NCI-H446 treated with DMSO at 0.1 percent for 48 hours (cell line): ENCODE measurements around the gene CATSPER3.

Source experiments
- DNase-seq: peaks from one replicate; lab custom pipeline; 2025; lab: John Stamatoyannopoulos, UW

Gene CATSPER3

DNA sequence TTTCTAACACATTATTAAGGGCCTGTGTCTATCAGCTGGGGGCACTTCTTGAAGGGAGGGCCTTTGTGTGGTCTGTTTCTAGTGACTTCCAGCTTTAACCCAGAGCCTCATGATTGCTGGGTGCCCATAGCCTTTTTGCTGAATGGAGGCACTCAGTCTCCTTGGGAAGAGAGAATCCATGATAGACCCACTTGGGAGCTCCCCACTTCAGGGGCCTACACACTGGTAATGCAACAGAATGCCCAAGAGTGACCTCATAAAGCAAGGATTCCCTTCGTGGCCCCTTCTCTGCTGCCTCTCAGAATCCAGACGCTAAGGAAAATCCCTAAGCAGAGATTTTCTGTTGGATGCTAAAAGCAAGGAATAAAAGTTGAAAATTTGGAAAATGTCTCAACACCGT is at the start of gene CATSPER3:
CATSPER3 (plus strand) TSS at position 301 of the 400 bp plus-strand sequence; CDS start at position 386, 85 bp downstream.
- DNase-seq: no peak

DNA sequence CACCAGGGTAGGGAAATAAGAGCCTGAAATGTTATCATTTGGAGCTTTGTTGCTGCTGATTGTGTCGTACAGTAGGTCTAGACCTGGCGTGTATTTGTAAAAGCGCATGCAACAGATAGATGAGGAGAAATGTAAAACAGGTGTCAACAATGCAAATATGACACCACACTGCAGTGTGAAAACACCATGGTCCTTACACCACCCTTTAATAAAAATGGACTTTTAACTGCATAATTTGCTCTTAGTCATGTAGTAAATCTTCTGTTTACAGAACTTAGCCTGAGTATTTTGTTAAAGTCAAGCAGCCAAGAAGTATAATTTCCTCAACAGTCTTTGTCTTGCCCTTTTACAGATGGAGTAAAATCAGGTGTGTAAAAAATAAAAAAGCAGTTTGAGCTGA is 48.8 kb upstream of the CATSPER3 start:
- DNase-seq: no peak

DNA sequence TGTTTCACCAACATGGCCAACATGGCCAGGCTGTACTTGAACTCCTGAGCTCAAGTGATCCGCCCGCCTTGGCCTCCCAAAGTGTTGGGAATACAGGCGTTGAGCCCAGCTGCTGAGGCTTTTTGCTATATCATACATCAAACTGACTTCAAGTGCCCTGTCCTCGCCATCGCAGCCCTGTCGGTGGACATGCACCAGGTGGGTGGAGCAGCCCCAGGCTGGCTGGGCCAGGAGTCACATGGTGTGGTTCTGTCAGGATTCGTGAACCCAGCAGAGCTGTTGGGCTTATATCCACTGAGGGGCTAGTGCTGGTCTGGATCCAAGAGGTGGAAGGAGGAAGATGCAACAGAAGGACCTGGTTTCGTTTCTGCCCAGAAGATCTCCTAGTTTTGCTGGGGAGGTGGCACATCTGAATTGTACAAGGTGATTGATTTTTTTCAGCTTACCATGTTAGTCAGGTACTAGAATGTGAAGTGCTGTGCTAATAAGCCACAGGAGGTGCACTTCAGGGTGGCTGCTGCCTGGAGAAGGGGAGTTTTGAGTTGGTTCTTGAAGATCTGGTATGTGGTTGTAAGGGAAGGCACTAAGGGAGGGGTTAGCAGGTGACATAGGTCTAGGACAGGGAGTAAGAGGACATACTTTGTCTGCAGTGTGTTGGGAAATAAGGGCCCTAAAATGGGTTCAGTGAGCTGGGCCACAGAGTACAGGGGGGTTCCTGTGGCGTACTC is 46.7 kb upstream of the CATSPER3 start:
- DNase-seq: no peak

DNA sequence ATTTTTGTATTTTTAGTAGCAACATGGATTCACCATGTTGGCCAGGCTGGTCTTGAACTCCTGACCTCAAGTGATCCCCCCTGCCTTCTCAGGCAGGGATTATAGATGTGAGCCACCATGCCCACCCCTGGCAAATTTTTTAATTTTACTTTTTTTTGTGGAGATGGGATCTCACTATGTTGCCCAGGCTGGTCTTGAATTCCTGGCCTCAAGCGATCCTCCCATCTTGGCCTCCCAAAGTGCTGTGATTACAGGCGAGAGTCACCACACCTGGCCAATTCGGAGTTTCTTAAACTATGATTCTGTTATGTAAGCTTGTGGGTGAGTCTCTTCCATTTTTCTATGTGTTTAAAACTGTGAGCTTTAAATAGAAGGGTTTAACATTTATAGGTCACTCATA is 35.2 kb upstream of the CATSPER3 start:
- no peak for DNase-seq

DNA sequence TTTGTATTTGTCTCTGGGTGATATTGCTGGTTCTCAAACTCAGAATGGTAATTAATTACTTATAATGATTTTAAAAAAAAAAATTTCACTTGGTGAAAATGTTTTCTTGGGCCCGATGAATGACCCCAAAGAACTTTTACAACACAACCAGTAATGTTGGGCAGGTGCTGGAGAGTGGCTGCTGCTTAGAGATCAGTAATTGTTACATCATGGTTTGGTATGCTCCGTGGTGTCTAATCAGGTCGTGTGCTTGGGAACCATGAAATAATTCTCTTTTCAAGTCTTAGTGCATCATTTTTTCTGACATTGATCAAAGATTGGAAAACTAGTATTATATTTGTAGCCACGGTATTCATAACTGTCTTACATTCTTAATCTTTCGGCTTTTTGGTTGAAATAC is 33.5 kb upstream of the CATSPER3 start:
- DNase-seq: no peak

DNA sequence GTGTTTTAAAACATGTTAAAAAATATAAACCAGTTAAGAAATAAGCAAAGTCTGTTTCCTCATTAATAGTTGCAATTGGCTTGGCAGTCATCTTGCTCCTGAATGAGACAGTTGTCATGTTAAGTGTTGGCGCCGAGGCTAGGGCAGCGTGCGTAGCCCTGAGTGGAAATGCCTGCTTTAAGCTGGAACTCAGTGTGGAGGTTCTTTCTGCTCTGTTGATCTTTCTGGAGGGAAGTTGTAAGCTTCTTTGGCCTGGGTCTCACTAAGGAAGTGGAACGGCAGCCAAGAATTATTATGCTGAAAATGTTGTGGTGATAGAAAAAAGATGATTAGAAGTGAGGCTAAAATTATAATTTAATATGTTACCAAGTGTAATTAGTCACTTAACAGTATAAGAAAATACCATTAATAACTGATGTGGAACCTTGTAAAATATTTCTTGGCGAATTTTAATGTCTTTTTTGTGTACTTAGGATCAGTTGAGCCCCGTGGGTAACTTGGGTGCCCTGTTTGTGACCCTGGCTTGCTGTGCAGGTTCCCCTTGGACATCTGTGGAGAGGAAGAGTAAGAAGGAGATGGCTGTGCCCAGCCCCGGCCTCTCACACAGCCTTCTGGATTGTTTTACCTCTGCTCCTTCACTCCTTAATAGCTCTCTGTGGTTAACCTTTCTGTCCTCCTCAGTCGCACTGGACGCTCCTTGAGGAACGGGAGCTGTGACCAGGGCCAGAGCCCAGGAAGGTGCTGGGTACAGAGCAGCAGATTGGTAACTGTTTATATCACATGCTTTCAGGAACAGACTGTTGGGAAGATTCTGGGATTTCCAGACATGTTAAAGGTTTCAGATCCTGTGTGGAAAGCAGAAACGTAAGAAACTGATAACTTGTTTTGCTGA is 31.8 kb upstream of the CATSPER3 start:
- no peak for DNase-seq

DNA sequence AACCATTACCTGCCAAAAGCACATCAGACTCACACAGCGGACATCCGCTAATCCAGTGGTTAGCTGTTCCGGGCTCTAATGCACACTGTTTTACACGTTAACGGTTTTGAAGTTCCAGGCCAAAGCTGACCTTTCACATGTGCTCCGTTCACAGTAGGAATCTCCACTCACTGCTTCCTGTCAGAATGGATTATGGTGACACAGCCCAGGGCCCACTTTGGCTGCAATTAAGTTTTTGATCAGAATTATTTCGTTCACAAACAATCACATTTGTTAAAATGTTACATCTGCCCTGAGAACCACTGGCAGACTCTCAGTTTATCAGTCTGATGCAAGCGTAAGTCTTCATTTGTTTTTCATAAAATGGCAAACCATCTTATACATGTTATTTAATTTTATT is 30.2 kb upstream of the CATSPER3 start:
- DNase-seq: no peak

DNA sequence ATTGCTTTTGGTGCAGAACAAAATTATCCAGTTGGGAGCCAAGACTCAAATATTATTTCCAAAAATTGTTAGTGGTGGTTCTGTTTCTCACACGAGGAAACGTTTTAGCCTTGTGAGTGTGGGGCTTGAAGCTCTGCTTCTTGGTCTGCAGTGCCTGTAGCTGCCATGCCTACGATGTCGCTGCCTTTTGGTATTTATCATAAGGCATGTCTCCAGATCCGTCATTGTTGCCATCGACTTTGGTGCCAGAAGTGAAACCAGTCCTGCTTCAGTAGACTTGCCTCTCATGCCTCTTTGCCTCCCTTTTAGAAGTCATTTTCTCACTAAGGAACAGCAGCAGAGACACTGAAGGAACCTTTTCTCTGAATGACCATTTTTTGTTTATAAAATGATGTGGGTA is 29.7 kb upstream of the CATSPER3 start:
- no peak for DNase-seq

DNA sequence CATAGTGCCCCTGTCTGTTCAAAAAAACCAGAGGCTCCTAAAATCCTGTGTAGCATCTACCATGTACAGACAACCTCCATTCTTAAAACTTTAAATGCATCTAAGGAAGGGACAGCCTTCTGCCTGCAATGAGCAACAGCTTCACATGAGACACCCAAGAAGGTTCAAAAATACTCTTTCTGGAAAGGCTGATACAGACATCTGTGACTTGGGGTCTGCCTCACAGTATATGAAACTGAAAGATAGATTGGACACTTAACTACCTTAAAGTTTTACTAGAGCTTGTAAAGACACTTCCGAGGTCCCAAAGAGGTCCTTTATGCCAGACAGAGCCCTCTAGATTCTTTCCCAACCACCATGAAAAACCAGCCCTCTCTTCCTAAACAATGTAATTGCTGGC is 28.2 kb upstream of the CATSPER3 start:
- DNase-seq: no peak

DNA sequence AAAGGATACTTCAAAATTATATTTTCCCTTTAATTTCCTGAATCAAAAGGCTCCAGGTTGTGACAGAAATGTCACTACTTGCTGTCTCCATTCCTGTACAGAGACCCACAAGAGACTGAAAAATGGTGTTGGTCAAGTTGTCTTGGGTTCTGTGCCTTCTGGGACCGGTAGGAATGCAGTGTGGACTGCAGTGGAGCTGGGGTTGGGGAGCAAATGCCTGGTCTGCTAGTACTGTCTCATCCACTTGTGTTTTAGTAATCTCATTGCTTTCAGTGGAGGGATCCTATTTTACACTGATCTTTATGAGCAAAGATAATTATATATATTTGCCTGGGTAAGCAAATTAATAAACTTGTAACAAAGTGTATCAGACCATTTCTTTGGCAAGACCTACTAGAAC is 24.2 kb upstream of the CATSPER3 start:
- no peak for DNase-seq

DNA sequence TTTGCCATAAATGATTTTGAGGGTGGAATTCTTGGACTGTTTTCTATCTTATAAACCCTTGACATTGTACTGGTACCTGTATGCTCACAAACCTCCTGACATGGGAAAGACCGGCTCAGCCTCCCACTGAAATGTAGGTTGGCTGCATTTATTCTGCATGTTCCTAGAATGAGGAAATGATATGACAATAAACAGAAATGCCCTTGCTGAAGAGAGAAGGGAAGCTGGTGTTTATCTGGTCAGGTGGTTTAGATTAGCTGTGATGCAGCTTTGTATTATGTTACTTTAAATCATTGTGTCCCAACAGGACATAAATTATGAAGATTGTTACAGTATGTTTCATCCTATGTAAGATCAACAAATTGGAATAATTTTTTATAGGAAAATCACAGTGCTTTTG is 23.1 kb upstream of the CATSPER3 start:
- DNase-seq: no peak

DNA sequence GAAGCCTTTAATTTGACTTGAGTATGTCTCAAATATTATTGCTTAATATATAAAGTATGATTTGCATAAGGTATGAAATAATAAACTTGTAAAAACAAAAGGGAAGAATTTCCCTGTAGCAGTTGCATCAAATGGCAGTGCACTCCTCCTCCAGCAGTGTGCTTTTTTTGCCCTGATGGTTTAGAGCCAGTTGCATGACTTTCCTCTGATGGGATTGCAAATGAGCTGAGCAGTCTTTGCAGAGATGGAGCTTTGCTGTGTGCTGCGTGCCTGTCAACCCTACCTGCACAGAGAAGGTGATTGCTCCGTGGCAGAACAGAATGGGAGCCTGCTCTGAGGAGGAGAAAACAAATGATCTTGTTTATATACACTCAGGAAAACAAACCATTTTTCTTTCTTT is 22.7 kb upstream of the CATSPER3 start:
- DNase-seq: no peak

DNA sequence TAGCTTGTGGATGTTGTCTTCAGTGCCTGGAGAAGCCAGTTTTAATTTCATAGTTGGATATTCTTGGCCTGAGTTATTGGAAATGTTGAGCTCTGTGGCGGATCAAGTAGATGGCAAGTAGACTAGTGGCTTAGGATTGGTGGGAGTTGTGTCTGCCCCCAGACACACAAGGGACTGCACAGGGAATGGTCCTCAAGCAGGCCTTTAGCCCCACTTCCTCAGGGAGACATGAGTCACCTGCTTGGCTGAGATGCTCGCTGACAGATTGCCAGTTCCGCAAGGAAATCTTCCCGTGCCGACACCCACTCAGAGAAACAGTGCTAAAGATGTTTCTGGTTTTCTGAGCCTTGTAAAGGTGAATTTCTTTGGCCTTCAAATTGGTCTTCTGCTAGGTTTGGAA is 18.8 kb upstream of the CATSPER3 start:
- DNase-seq: no peak

DNA sequence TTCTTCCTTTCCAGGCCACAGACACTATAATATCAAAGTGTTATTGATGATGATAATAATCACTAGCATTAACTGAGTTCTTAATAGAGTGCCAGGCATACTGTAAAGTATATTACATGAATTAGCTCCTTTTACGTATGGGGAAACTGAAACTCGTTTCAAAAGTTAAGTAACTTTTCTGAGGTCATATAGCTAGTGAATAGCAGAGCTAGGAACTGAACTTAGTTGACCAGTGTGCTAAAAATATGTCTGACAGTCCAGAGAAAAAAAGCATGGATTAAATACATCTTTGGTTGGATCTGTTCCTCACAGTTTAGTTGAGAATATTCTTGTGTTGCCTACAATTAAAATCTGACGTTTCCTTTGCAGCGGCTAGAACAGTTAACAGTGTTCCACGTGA is 18.4 kb upstream of the CATSPER3 start:
- no peak for DNase-seq

DNA sequence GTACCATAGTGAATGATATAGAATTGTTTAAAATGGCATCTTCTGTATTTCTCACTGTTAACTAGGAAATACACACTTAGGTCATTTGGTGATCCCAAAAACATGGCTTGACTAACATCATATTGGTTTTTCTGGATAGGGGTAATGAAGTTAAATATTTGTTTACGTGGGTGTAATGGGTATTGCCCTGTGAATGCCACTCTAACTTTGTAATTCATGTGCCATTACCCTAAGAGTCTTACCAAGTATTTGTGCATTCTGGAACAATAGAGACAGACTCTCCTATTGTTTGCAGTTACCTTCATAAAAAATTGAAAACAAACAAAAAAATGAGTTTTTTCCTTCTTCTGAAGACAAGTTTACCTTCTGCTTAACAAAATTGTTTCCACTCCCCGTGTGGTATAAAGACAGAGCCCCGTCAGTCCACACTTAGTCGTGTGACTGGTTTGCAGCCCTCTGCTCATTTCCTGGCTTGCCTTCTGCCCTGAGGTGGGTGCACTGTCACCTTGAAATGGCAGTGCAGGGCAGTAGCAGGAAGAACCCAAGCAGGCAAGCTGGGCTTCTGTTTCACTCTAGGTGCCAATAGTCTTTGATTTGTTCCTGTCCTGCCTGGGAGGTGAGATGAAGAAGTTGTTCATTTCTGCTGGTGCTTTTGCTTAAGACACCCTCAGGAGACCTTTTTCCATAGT is 9.6 kb upstream of the CATSPER3 start:
- DNase-seq: no peak

DNA sequence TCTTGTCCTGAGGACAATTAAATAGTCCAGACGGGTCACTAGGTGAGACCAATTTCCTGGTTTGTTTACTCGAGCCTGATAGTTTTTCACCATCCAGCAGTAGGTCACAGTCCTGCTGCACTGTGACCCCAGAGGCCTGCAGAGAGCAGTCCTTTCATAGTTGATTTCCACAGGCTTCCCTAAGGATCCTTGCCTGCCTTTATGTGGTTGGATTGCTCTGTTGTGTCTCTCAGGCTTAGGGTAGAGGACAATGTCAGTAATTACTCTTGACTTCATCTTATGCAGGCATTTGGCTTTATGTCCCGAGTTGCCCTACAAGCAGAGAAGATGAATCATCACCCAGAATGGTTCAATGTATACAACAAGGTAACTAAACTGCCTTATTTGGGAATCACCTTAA is 9.0 kb upstream of the CATSPER3 start:
- DNase-seq: no peak

DNA sequence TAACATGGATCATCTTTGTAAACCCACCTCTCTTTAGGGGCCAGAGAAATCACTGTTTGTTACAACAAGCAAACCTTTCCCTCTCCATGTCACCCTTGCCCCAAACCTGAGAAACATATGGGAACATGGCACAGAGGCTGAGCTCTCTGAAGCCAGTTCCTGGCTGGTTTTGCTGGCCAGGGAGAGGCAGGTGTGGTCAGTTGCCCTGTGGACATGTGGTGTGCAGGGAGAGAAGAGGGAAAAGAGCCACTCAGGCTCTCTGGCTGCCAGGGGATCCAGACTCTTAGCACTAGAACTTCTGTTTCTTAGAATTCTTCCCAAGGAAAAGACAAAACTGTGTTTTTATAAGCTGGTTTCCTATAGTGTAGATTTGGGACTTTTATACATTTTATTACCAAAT is 4.6 kb upstream of the CATSPER3 start:
- no peak for DNase-seq

DNA sequence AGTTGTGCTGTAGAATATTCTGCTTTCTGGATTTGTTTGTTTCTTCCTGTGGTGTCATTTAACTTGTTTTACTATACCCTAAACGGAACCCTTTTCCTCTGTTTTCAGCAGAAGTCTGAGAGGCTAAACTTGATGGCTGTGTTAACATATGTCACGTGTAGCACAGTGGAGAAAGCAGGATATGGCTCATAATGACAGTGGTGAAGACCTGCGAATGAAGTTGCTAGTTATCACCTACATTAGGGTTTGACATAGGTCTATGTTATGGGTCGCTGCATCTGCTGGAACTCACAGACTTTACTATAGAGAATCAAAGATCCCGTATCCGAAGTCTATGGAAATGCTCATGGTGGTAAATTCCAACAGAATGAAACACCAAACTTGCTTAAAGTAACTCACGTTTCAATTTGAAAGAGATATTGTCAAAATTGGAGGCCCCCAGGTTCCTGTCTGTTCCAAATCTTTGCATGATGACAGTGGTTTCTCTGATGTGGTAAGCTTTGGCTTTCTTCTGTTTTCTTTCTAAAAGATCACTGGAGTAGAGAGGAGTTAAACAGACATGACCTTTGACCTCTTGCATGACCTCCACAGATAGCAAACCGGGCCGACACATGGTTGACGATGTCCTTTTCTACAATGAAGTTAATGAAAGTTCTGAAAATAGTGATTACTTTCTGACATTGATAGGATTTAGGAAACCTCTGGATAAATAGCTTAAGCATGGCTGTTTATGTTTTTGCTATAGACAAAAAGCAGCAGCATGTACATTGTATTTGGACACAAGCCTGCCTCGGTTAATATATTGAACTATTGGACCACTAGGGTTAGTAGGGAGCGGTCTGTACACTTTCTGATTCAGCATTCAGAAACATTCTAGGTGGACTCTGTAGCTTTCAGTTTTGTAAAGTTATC is 3.1 kb upstream of the CATSPER3 start:
- DNase-seq: no peak

DNA sequence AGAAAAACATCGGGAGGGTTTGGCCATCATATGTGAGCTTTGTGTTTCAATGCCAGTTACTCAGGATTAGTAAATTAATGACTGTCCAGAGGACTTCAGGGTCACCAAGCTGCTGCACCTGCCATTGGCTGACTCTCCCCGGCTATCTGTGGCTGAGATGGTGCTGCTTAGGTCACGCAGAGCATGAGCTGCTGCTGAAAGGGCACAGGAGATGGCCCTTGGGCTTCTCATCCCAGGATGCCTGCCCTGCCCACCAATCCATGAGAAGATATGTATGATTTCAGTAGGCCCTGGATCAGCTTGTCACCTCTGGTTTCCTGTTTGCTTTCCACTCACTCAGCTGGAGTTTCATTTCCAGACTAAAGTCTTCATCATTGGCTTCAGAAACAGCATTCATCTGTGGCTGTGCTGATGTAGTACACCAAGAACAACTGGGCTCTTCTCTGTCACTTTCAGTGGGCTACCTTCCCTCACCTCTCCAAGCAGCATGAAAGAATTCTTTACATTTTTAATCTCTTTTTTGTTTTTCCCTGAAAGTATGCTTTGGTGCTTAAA is 2.4 kb upstream of the CATSPER3 start:
- DNase-seq: no peak

DNA sequence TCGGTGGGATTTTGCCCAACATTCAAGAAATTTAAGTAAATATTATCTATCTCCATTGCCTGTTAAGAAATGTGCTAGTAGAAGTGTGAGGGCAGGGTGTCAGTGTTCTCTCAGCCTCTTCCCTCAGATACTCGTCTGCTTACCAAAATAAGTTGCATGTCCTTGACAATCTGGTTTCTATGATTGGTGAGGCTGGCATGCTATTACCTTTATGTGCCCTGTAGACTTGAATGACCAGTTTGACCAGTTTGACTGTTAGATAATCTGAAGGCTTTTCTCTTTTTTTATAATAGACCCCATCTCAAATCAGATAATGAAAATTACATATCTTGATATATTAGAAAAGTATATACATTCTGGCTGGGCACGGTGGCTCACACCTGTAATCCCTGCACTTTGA is 348 bp downstream of the CATSPER3 start:
- no peak for DNase-seq

DNA sequence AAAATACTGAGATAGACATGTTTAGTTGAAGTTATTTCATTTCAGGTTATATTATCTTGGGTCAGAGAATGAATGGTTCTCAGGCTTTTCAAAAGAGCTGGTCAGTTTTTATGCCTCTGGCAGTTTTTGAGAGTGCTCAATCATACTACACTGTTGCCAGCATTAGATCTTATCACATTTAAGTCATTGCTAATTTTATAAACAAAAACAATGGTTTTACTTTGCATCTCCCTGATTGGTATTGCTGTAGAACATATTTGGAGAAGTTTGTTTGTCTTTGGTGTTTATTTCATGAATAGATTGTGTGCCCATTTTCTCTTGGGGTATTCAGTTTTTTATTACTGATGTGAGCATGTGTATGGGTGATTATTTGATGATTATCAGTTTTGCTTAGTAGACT is 1.5 kb downstream of the CATSPER3 start:
- DNase-seq: no peak
